AG09319 (cell line): ENCODE measurements around the gene MYO7A.
A peak's percentile ranks its signal among the peaks of the same experiment; 100 is the strongest.

Source experiments
- DNase-seq: peaks from one replicate; pipeline ENCODE4 v3.0.0-alpha.2; 2010; ENCODE audit warnings: low read depth; ENCODE audit errors: extremely low read depth
- CTCF ChIP-seq: IDR thresholded peaks from 2 replicates; pipeline ENCODE4 v1.5.1; 2011; ENCODE audit warnings: low read depth, mild to moderate bottlenecking, inconsistent platforms, low read length, moderate library complexity

Gene MYO7A

GRCh38 chr11:77102246-77103210 lies 25.5 kb upstream of the MYO7A start, which contains the start of gene OMP:
TSS of gene OMP (plus strand) at chr11:77102840. CDS start at chr11:77102840, 0 bp downstream.
- no peak for DNase-seq
- no peak for TF ChIP-seq CTCF

- no peak for DNase-seq
- no peak for TF ChIP-seq CTCF
Observed at GRCh38 chr11:77103319-77103718, 24.7 kb upstream of the MYO7A start.

- TF ChIP-seq CTCF: no peak
- no peak for DNase-seq
Observed at GRCh38 chr11:77104727-77105126, 23.3 kb upstream of the MYO7A start.

GRCh38 chr11:77106321-77106720 lies 21.7 kb upstream of the MYO7A start:
- DNase-seq: no peak
- TF ChIP-seq CTCF: no peak

- TF ChIP-seq CTCF: no peak
- DNase-seq: no peak
Observed at GRCh38 chr11:77106759-77107158, 21.3 kb upstream of the MYO7A start.

- DNase-seq: peak; percentile 64
- no peak for TF ChIP-seq CTCF
Observed at GRCh38 chr11:77107950-77108349, 20.1 kb upstream of the MYO7A start.

GRCh38 chr11:77108436-77108835 lies 19.6 kb upstream of the MYO7A start:
- DNase-seq: no peak
- no peak for TF ChIP-seq CTCF
